GM13976 (cell line): ENCODE data around the gene PDZRN3.

Source experiments
- DNase-seq: peaks from one replicate; pipeline ENCODE4 v3.0.0; 2012; ENCODE audit warnings: low spot score
- CTCF ChIP-seq: IDR thresholded peaks from 2 replicates; pipeline ENCODE4 v1.5.1; 2012; ENCODE audit warnings: borderline replicate concordance, mild to moderate bottlenecking; ENCODE audit not compliant: insufficient read depth; ENCODE audit errors: extremely low read depth, missing control alignments, control extremely low read depth
- in situ Hi-C: fragments of 300-500 bp; cut with MboI; formaldehyde crosslinking; loops from one replicate; pipeline ENCODE4 v1.12.0; 2022; ENCODE audit warnings: low sequenced_read_pairs, mixed read lengths, inconsistent platforms; ENCODE audit not compliant: unreplicated experiment

Gene PDZRN3

GRCh38 chr3:73633453-73633852 lies 8.7 kb upstream of the PDZRN3 start:
- DNase-seq, result no peak
- in situ Hi-C loops, result no loop called here
- TF ChIP-seq CTCF, result no peak

- TF ChIP-seq CTCF, result no peak
- no peak for DNase-seq
- in situ Hi-C loops, result no loop called here
Measured at GRCh38 chr3:73626106-73626505, 1.4 kb upstream of the PDZRN3 start.

- peak; percentile 8 for DNase-seq
- no peak for TF ChIP-seq CTCF
- in situ Hi-C loops, result no loop called here
Measured at GRCh38 chr3:73624017-73624820, 522 bp downstream of the PDZRN3 start.

GRCh38 chr3:73623346-73623745 lies 1.4 kb downstream of the PDZRN3 start:
- no peak for TF ChIP-seq CTCF
- in situ Hi-C loops, result no loop called here
- DNase-seq, result peak; percentile 7

GRCh38 chr3:73622091-73622805 lies 2.5 kb downstream of the PDZRN3 start:
- in situ Hi-C loops, result no loop called here
- no peak for DNase-seq
- no peak for TF ChIP-seq CTCF

GRCh38 chr3:73621388-73621787 lies 3.4 kb downstream of the PDZRN3 start:
- DNase-seq, result no peak
- in situ Hi-C loops, result no loop called here
- TF ChIP-seq CTCF, result no peak
